ENCODE measurements around the gene RAD52. TPM values are rescaled to one million over a fixed set of nuclear protein-coding genes. Genes with fewer than 3 reads are reported as not detected.
A peak's percentile ranks its signal among the peaks of the same experiment; 100 is the strongest.

The RAD52 gene
- total RNA-seq, 2 donors from 2014 or later, result 5.1 to 9.3 TPM

DNA sequence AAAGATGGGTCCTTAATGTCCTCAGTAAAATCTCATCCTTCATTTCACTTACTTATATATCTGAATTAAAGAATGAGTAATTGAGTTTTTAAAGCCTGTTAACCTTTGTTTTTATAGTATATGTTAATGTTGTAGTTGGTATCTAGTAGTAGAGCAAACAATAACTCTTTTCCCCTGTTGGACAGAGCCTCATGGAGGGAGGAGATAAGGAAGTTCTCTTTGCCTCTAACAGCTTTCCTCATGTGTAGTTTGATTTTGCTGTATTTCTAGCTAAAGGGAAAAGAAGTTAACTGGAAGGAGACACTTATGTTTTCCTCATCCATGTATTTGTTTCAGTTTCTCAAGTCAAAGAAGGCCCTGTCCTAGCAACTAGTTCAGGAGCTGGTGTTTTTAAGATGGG lies 55.3 kb downstream of the RAD52 start:
- ATAC-seq (replicated peaks), result no peak
- Mint-ChIP-seq H3K9me3 (no peaks in the 10 kb centered on the region), H3K36me3 (ENCODE audit: low read depth) (peaks cover 95% of the 10 kb centered on the region)

DNA sequence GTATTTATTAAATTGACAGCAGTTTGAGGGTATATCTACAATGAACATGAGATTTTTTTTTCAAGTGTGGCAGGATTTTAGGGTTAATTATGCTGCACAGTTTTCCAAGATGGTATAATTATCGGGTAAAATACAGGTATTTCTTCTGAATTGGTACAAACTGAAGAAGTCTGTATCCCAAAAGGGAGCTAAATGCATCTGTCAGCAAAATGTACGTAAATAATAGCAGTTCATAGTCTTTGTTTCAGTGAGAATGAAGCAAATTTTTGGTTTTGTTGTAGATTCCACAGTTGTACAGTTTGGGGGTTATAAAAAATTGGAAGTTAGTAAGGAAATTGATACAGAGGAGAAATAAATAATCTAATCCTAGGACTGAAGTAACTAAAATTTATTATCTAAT lies 63.3 kb downstream of the RAD52 start:
- peaks cover 6% of the 10 kb centered on the region for H3K4me1 Mint-ChIP-seq
- H3K9me3 Mint-ChIP-seq, result no peaks in the 10 kb centered on the region
- H3K27ac Mint-ChIP-seq, result no peak overlapping the region
- no peaks in the 10 kb centered on the region for H3K27me3 Mint-ChIP-seq
- no peak for ATAC-seq (replicated peaks)
- no peak overlapping the region for H3K4me3 Mint-ChIP-seq
- peaks cover 97% of the 10 kb centered on the region for H3K36me3 Mint-ChIP-seq (ENCODE audit: low read depth)

More for the DNA sequence above, 55.3 kb downstream of the RAD52 start:
- no peak overlapping the region for H3K4me3 Mint-ChIP-seq
- no peaks in the 10 kb centered on the region for H3K4me1 Mint-ChIP-seq
- H3K27me3 Mint-ChIP-seq, result no peaks in the 10 kb centered on the region
- peak overlapping the region; percentile 22 for H3K27ac Mint-ChIP-seq

DNA sequence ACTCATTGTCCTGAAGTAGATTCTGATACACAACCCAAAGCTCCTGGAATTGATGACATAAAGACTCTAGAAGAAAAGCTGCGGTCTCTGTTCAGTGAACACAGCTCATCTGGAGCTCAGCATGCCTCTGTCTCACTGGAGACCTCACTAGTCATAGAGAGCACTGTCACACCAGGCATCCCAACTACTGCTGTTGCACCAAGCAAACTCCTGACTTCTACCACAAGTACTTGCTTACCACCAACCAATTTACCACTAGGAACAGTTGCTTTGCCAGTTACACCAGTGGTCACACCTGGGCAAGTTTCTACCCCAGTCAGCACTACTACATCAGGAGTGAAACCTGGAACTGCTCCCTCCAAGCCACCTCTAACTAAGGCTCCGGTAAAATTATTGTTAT lies 63.8 kb downstream of the RAD52 start:
- ATAC-seq (replicated peaks), result peak; percentile 23
- no peaks in the 10 kb centered on the region for H3K27me3 Mint-ChIP-seq
- peaks cover 6% of the 10 kb centered on the region for H3K4me1 Mint-ChIP-seq
- no peak overlapping the region for H3K4me3 Mint-ChIP-seq
- peaks cover 97% of the 10 kb centered on the region for H3K36me3 Mint-ChIP-seq (ENCODE audit: low read depth)
- peak overlapping the region; percentile 26 for H3K27ac Mint-ChIP-seq
- no peaks in the 10 kb centered on the region for H3K9me3 Mint-ChIP-seq

- H3K9me3 Mint-ChIP-seq, result no peaks in the 10 kb centered on the region
- no peaks in the 10 kb centered on the region for H3K27me3 Mint-ChIP-seq
- H3K27ac Mint-ChIP-seq, result peak overlapping the region; percentile 26
- H3K4me3 Mint-ChIP-seq, result no peak overlapping the region
- peaks cover 98% of the 10 kb centered on the region for H3K36me3 Mint-ChIP-seq (ENCODE audit: low read depth)
- no peak for ATAC-seq (replicated peaks)
- peaks cover 8% of the 10 kb centered on the region for H3K4me1 Mint-ChIP-seq
Observed at GRCh38 chr12:884746-885414, 64.6 kb downstream of the RAD52 start.

DNA sequence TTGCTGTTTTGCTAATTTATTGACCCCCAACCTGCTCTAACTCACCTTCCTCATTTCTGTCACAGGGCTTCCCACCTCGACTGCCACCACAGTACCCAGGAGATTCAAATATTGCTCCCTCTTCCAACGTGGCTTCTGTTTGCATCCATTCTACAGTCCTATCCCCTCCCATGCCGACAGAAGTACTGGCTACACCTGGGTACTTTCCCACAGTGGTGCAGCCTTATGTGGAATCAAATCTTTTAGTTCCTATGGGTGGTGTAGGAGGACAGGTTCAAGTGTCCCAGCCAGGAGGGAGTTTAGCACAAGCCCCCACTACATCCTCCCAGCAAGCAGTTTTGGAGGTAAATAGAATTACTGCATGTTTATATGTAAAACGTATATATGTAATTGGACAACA lies 68.8 kb downstream of the RAD52 start:
- Mint-ChIP-seq H3K4me1 (peaks cover 13% of the 10 kb centered on the region), H3K36me3 (ENCODE audit: low read depth) (peaks cover 84% of the 10 kb centered on the region), H3K27ac (peak overlapping the region; percentile 2), H3K27me3 (no peaks in the 10 kb centered on the region), H3K4me3 (no peak overlapping the region), H3K9me3 (no peaks in the 10 kb centered on the region)
- no peak for ATAC-seq (replicated peaks)

- Mint-ChIP-seq H3K4me1 (peaks cover 13% of the 10 kb centered on the region), H3K4me3 (no peak overlapping the region), H3K27me3 (no peaks in the 10 kb centered on the region), H3K27ac (peak overlapping the region; percentile 56), H3K36me3 (ENCODE audit: low read depth) (peaks cover 84% of the 10 kb centered on the region), H3K9me3 (no peaks in the 10 kb centered on the region)
- no peak for ATAC-seq (replicated peaks)
Observed at GRCh38 chr12:879641-880040, 69.9 kb downstream of the RAD52 start.

- no peaks in the 10 kb centered on the region for H3K9me3 Mint-ChIP-seq
- peaks cover 80% of the 10 kb centered on the region for H3K36me3 Mint-ChIP-seq (ENCODE audit: low read depth)
- no peak overlapping the region for H3K4me3 Mint-ChIP-seq
- peaks cover 6% of the 10 kb centered on the region for H3K4me1 Mint-ChIP-seq
- H3K27ac Mint-ChIP-seq, result peak overlapping the region; percentile 41
- H3K27me3 Mint-ChIP-seq, result no peaks in the 10 kb centered on the region
- peak; percentile 90 for ATAC-seq (replicated peaks)
Observed at GRCh38 chr12:873954-874353, 75.5 kb downstream of the RAD52 start.

GRCh38 chr12:870378-870777 lies 79.1 kb downstream of the RAD52 start:
- H3K9me3 Mint-ChIP-seq, result no peaks in the 10 kb centered on the region
- no peaks in the 10 kb centered on the region for H3K27me3 Mint-ChIP-seq
- H3K4me3 Mint-ChIP-seq, result no peak overlapping the region
- H3K36me3 Mint-ChIP-seq (ENCODE audit: low read depth), result peaks cover 95% of the 10 kb centered on the region
- ATAC-seq (replicated peaks), result peak; percentile 77
- H3K27ac Mint-ChIP-seq, result peak overlapping the region; percentile 16
- H3K4me1 Mint-ChIP-seq, result peaks cover 9% of the 10 kb centered on the region

- no peak for ATAC-seq (replicated peaks)
- peak overlapping the region; percentile 79 for H3K27ac Mint-ChIP-seq
- no peak overlapping the region for H3K4me3 Mint-ChIP-seq
- H3K27me3 Mint-ChIP-seq, result no peaks in the 10 kb centered on the region
- peaks cover 95% of the 10 kb centered on the region for H3K36me3 Mint-ChIP-seq (ENCODE audit: low read depth)
- peaks cover 9% of the 10 kb centered on the region for H3K4me1 Mint-ChIP-seq
- H3K9me3 Mint-ChIP-seq, result no peaks in the 10 kb centered on the region
Observed at GRCh38 chr12:868722-869121, 80.8 kb downstream of the RAD52 start.

DNA sequence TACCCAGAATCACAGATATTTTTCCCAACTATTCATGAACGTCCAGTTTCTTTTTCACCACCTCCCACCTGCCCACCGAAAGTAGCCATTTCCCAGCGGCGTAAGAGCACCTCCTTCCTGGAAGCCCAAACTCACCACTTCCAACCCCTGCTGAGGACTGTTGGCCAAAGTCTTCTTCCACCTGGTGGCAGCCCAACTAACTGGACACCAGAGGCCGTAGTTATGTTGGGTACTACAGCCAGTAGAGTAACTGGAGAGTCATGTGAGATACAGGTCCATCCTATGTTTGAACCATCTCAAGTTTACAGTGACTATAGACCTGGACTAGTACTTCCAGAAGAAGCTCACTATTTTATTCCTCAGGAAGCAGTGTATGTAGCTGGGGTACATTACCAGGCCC lies 81.6 kb downstream of the RAD52 start:
- H3K27me3 Mint-ChIP-seq, result no peaks in the 10 kb centered on the region
- no peak overlapping the region for H3K4me3 Mint-ChIP-seq
- peaks cover 9% of the 10 kb centered on the region for H3K4me1 Mint-ChIP-seq
- H3K27ac Mint-ChIP-seq, result no peak overlapping the region
- H3K36me3 Mint-ChIP-seq (ENCODE audit: low read depth), result peaks cover 95% of the 10 kb centered on the region
- H3K9me3 Mint-ChIP-seq, result no peaks in the 10 kb centered on the region
- no peak for ATAC-seq (replicated peaks)

DNA sequence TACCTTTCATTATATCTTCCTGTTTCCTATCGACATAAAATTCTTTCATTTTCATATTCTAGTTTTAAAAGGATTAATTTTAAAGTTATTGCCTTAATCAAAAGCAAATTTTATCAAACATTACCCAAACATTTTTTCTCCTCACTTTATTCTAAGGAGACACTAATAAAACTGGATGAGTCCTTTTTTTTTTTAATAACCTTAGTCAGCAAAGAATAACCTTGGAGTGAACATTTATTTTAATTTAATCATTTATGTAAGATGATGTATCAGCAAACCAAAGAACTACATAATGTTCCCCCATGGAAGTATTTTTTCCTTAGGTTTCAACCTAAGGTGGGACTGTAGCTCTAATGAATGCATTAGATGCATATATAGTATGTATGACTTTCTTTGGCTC lies 83.9 kb downstream of the RAD52 start:
- peaks cover 95% of the 10 kb centered on the region for H3K36me3 Mint-ChIP-seq (ENCODE audit: low read depth)
- H3K4me3 Mint-ChIP-seq, result no peak overlapping the region
- no peaks in the 10 kb centered on the region for H3K9me3 Mint-ChIP-seq
- H3K27me3 Mint-ChIP-seq, result no peaks in the 10 kb centered on the region
- no peak for ATAC-seq (replicated peaks)
- peaks cover 17% of the 10 kb centered on the region for H3K4me1 Mint-ChIP-seq
- peak overlapping the region; percentile 59 for H3K27ac Mint-ChIP-seq

- Mint-ChIP-seq H3K4me1 (peaks cover 8% of the 10 kb centered on the region), H3K36me3 (ENCODE audit: low read depth) (peaks cover 99% of the 10 kb centered on the region), H3K27ac (peak overlapping the region; percentile 34), H3K9me3 (no peaks in the 10 kb centered on the region), H3K27me3 (no peaks in the 10 kb centered on the region), H3K4me3 (no peak overlapping the region)
- ATAC-seq (replicated peaks), result no peak
Observed at GRCh38 chr12:863285-863684, 86.2 kb downstream of the RAD52 start.

GRCh38 chr12:862303-862911 lies 87.1 kb downstream of the RAD52 start:
- ATAC-seq (replicated peaks), result no peak
- Mint-ChIP-seq H3K36me3 (ENCODE audit: low read depth) (peaks cover 99% of the 10 kb centered on the region), H3K4me1 (peaks cover 8% of the 10 kb centered on the region), H3K9me3 (no peaks in the 10 kb centered on the region), H3K27me3 (no peaks in the 10 kb centered on the region), H3K4me3 (no peak overlapping the region), H3K27ac (peak overlapping the region; percentile 34)
